ENCODE results near the gene MICAL3. TPM values are rescaled to one million over a fixed set of nuclear protein-coding genes. Genes with fewer than 3 reads are reported as not detected.
A peak's percentile ranks its signal among the peaks of the same experiment; 100 is the strongest.

Gene MICAL3
- total and polyA plus RNA-seq, 9 of the 15 experiments (the other 6 are each of a cell fraction or from before 2014, with no cell fraction given) = 0.53 to 32.1 (median 12.3) TPM

DNA sequence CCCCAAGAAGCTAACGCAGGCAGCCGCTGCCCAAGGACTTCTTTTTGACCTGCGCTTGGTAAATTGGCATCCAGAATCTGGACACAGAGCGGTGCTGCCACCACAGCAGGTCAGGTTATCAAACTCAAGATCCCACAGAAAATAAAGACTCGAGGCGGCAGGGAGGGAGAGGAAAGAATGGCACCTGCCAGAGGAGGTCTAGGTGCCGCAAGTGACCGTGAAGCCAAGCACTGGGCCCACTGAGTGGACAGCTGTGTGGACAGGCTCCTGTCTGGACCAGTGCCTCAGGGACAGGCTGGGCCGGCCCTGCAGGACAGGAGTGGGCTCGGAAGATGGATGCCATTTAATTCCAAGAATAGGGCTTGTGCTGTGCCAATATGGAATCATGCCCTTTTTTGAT lies 277.4 kb downstream of the MICAL3 start:
- H3K4me1 ChIP-seq (replicated peaks in 1 of 2; ENCODE audit: control insufficient read depth in 2 of 2, insufficient read depth in 2 of 2, low read length in 2 of 2) = peaks cover 0 to 27% of the 10 kb centered on the region in 2 experiments; a peak in 2 of 5 replicates
- whole genome bisulfite sequencing (ENCODE audit: insufficient coverage, low coverage, missing lambda C conversion rate) = 91% methylated on average over 10 of the region's 10 CpGs
- TF ChIP-seq, protein P1, sequence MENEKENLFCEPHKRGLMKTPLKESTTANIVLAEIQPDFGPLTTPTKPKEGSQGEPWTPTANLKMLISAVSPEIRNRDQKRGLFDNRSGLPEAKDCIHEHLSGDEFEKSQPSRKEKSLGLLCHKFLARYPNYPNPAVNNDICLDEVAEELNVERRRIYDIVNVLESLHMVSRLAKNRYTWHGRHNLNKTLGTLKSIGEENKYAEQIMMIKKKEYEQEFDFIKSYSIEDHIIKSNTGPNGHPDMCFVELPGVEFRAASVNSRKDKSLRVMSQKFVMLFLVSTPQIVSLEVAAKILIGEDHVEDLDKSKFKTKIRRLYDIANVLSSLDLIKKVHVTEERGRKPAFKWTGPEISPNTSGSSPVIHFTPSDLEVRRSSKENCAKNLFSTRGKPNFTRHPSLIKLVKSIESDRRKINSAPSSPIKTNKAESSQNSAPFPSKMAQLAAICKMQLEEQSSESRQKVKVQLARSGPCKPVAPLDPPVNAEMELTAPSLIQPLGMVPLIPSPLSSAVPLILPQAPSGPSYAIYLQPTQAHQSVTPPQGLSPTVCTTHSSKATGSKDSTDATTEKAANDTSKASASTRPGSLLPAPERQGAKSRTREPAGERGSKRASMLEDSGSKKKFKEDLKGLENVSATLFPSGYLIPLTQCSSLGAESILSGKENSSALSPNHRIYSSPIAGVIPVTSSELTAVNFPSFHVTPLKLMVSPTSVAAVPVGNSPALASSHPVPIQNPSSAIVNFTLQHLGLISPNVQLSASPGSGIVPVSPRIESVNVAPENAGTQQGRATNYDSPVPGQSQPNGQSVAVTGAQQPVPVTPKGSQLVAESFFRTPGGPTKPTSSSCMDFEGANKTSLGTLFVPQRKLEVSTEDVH (IDR thresholded peaks at IDR 0.05; ENCODE audit: low read depth, partially characterized antibody) = no peak
- TF ChIP-seq KDM4B (IDR thresholded peaks at IDR 0.05; ENCODE audit: borderline replicate concordance in 2 of 2, low read depth in 1 of 2) = no peak
- no peak for TF ChIP-seq BRF1 (IDR thresholded peaks at IDR 0.05; ENCODE audit: borderline replicate concordance, extremely low read depth, insufficient read length)
- no peak for TF ChIP-seq SRF (CRISPR knock-in tag; IDR thresholded peaks at IDR 0.05)
- no peak for TF ChIP-seq FOSL1 (tag; conservative IDR thresholded peaks at IDR 0.05)
- no peak for TF ChIP-seq ZZZ3 (IDR thresholded peaks at IDR 0.05)
- TF ChIP-seq NUFIP1 (IDR thresholded peaks at IDR 0.05; ENCODE audit: partially characterized antibody) = no peak
- TF ChIP-seq TFAM (CRISPR knock-in tag; conservative IDR thresholded peaks at IDR 0.05) = no peak
- TF ChIP-seq RCOR1 (IDR thresholded peaks at IDR 0.05; ENCODE audit: borderline replicate concordance in 1 of 2, low read depth in 2 of 2, low read length in 2 of 2) = no peak
- H3K9ac ChIP-seq (ENCODE audit: insufficient read depth in 1 of 2, low read depth in 2 of 2, low read length in 2 of 2) = peak overlapping the region in 1 of 2 experiments; percentile 78; a peak in 2 of 4 replicates
- ChIA-PET POLR2A (interaction anchor here (0.7 kb wide), 1 partner anchor 199 kb away, joined by 3 read pairs; no protein-coding TSS in a partner anchor), CTCF (ENCODE audit: low intra/inter-chr PET ratio) (interaction anchor here (0.6 kb wide), 1 partner anchor 493 kb away, joined by 3 read pairs; no protein-coding TSS in a partner anchor)
- H3K4me2 ChIP-seq (ENCODE audit: insufficient read depth, low read length) = no peak overlapping the region
- no peak for DNase-seq (ENCODE audit: extremely low read depth in 1 of 4, low spot score in 3 of 4)
- H3K36me3 ChIP-seq (ENCODE audit: control insufficient read depth, insufficient read depth, low read length) = peaks cover 22% of the 10 kb centered on the region; the same call in 2 of the 3 replicates
- H3K4me3 ChIP-seq = no peak overlapping the region
- peaks cover 9% of the 10 kb centered on the region for H3K9me1 ChIP-seq (ENCODE audit: control insufficient read depth, insufficient read depth, low read length)
- no peak overlapping the region for H2AFZ ChIP-seq (ENCODE audit: low read depth, low read length)
- no peak overlapping the region for H3K27ac ChIP-seq (ENCODE audit: extremely low read depth, low read depth, low read length)
- no peak for ATAC-seq
- BruUV-seq (replicated peaks) = no TSS peak
- intact Hi-C loops (cut with micrococcal nuclease) (loop anchor here (10.0 kb wide), 1 partner anchor 88 kb away; no protein-coding TSS in a partner anchor), in situ Hi-C loops (cut with MboI) (no loop called here)
- FAIRE-seq = no peak
- peaks cover 8% of the 10 kb centered on the region; the same call in 1 of the 2 replicates for H4K20me1 ChIP-seq (replicated peaks; ENCODE audit: control insufficient read depth, insufficient read depth, low read length)
- peaks cover 9% of the 10 kb centered on the region for H3K79me2 ChIP-seq (ENCODE audit: control insufficient read depth, insufficient read depth, low read length)
- no peaks in the 10 kb centered on the region for H3K27me3 ChIP-seq (ENCODE audit: control insufficient read depth in 2 of 2, insufficient read depth in 2 of 2, low read length in 2 of 2)
- H3K9me3 ChIP-seq (replicated peaks; ENCODE audit: control insufficient read depth, insufficient read depth, low read depth, low read length) = no peaks in the 10 kb centered on the region

Data from K562 (cell line).